Brain microvascular endothelial cell (primary cell): ENCODE results near the gene ZDHHC11B.
"Not testable (repeated sequence)": the region's sequence is repeated elsewhere in the genome, so short reads cannot be mapped to it uniquely, and the experiment has no call there.

Experiments used
- DNase-seq: peaks from one replicate; pipeline ENCODE4 v3.0.0-alpha.2; 2020
- H3K27ac ChIP-seq: fragments of 250-450 bp; sonication (Bioruptor Pico); 2 replicates; pipeline ENCODE4 v1.5.1; 2020; ENCODE audit warnings: mild to moderate bottlenecking, moderate library complexity
- H3K27me3 ChIP-seq: fragments of 250-450 bp; sonication (Bioruptor Pico); replicated peaks from 2 replicates; pipeline ENCODE4 v1.5.1; 2020; ENCODE audit warnings: mild to moderate bottlenecking
- H3K36me3 ChIP-seq: fragments of 250-450 bp; sonication (Bioruptor Pico); replicated peaks from 2 replicates; pipeline ENCODE4 v1.5.1; 2020; ENCODE audit warnings: mild to moderate bottlenecking
- H3K4me3 ChIP-seq: 2 replicates; pipeline ENCODE4 v1.5.1; 2011; ENCODE audit warnings: low read depth, mild to moderate bottlenecking, control low read depth, low read length, moderate library complexity
- CTCF ChIP-seq: IDR thresholded peaks from 2 replicates; pipeline ENCODE4 v1.5.1; 2011; ENCODE audit warnings: low read depth, mild to moderate bottlenecking, moderate library complexity, low read length, control low read depth, inconsistent platforms; ENCODE audit errors: missing control alignments
- in situ Hi-C: cut with HindIII; loops from 2 replicates; pipeline ENCODE4 v1.10.0; 2017; ENCODE audit warnings: low sequenced_read_pairs, low pct_ligation_motif_present

ZDHHC11B gene

GRCh38 chr5:776862-777711 lies 7.4 kb downstream of the ZDHHC11B start:
- in situ Hi-C loops: no loop called here
- Histone ChIP-seq H3K4me3 (no peak overlapping the region), H3K27me3 (no peaks in the 10 kb centered on the region), H3K36me3 (no peaks in the 10 kb centered on the region), H3K27ac (no peak overlapping the region)
- no peak for TF ChIP-seq CTCF
- DNase-seq: no peak

- in situ Hi-C loops: no loop called here
- H3K36me3 ChIP-seq: no peaks in the 10 kb centered on the region
- no peak overlapping the region for H3K27ac ChIP-seq
- no peaks in the 10 kb centered on the region for H3K27me3 ChIP-seq
- no peak overlapping the region for H3K4me3 ChIP-seq
- no peak for TF ChIP-seq CTCF
- no peak for DNase-seq
Observed at GRCh38 chr5:775961-776861, 8.3 kb downstream of the ZDHHC11B start.

- DNase-seq, H3K4me3 ChIP-seq, H3K27me3 ChIP-seq, H3K27ac ChIP-seq, in situ Hi-C loops, H3K36me3 ChIP-seq: not testable (repeated sequence)
Observed at GRCh38 chr5:775595-775960, 9.0 kb downstream of the ZDHHC11B start.

- H3K27ac ChIP-seq, H3K4me3 ChIP-seq, DNase-seq, in situ Hi-C loops, H3K27me3 ChIP-seq, H3K36me3 ChIP-seq: not testable (repeated sequence)
Observed at GRCh38 chr5:774854-775505, 9.5 kb downstream of the ZDHHC11B start.

- in situ Hi-C loops, H3K27ac ChIP-seq, DNase-seq, H3K4me3 ChIP-seq, H3K27me3 ChIP-seq, H3K36me3 ChIP-seq: not testable (repeated sequence)
Observed at GRCh38 chr5:774304-774703, 10.2 kb downstream of the ZDHHC11B start.

GRCh38 chr5:773517-774264 lies 10.8 kb downstream of the ZDHHC11B start:
- Histone ChIP-seq H3K27ac (no peak overlapping the region), H3K36me3 (no peaks in the 10 kb centered on the region), H3K4me3 (no peak overlapping the region), H3K27me3 (no peaks in the 10 kb centered on the region)
- TF ChIP-seq CTCF: no peak
- in situ Hi-C loops: no loop called here
- no peak for DNase-seq

GRCh38 chr5:772931-773330 lies 11.6 kb downstream of the ZDHHC11B start:
- H3K4me3 ChIP-seq, H3K27ac ChIP-seq, DNase-seq, H3K36me3 ChIP-seq, H3K27me3 ChIP-seq, in situ Hi-C loops: not testable (repeated sequence)

- H3K4me3 ChIP-seq, H3K27ac ChIP-seq, in situ Hi-C loops, DNase-seq, H3K27me3 ChIP-seq, H3K36me3 ChIP-seq: not testable (repeated sequence)
Observed at GRCh38 chr5:772547-772890, 12.0 kb downstream of the ZDHHC11B start.

GRCh38 chr5:771841-772546 lies 12.5 kb downstream of the ZDHHC11B start:
- H3K4me3 ChIP-seq, H3K36me3 ChIP-seq, H3K27me3 ChIP-seq, in situ Hi-C loops, DNase-seq, H3K27ac ChIP-seq: not testable (repeated sequence)
